Activated naive CD4-positive, alpha-beta T cell treated with anti-CD3 and anti-CD28 coated beads, Interleukin-2, amount 50 U/mL, for 16 hours (primary cell): ENCODE measurements around the gene S1PR2.
"Not testable (repeated sequence)": the region's sequence is repeated elsewhere in the genome, so short reads cannot be mapped to it uniquely, and the experiment has no call there.

Experiments used
- DNase-seq: peaks from one replicate; pipeline ENCODE4 v3.0.0-alpha.2; 2020

S1PR2 gene

GRCh38 chr19:10252707-10253106 lies 21.6 kb upstream of the S1PR2 start:
- DNase-seq: no peak

GRCh38 chr19:10251792-10252694 lies 20.9 kb upstream of the S1PR2 start, which contains the start of gene MRPL4:
MRPL4 (plus strand) TSS chr19:10252214; CDS start chr19:10252254, 40 bp downstream.
- DNase-seq: peak; percentile 97

GRCh38 chr19:10246511-10246910 lies 15.4 kb upstream of the S1PR2 start:
- DNase-seq: no peak

GRCh38 chr19:10245189-10245939 lies 14.2 kb upstream of the S1PR2 start:
- DNase-seq: no peak

GRCh38 chr19:10243606-10244005 lies 12.5 kb upstream of the S1PR2 start:
- no peak for DNase-seq

GRCh38 chr19:10241826-10242449 lies 10.8 kb upstream of the S1PR2 start:
- DNase-seq: not testable (repeated sequence)

- DNase-seq: no peak
These were observed 7.1 kb upstream of the S1PR2 start for GRCh38 chr19:10238172-10238783.

GRCh38 chr19:10237702-10238101 lies 6.6 kb upstream of the S1PR2 start:
- no peak for DNase-seq

GRCh38 chr19:10235409-10235808 lies 4.3 kb upstream of the S1PR2 start:
- not testable (repeated sequence) for DNase-seq

GRCh38 chr19:10235003-10235402 lies 3.9 kb upstream of the S1PR2 start:
- no peak for DNase-seq

GRCh38 chr19:10233946-10234345 lies 2.8 kb upstream of the S1PR2 start:
- DNase-seq: no peak

GRCh38 chr19:10231612-10232228 lies 589 bp upstream of the S1PR2 start:
- DNase-seq: no peak

GRCh38 chr19:10230173-10230860 lies 814 bp downstream of the S1PR2 start:
- DNase-seq: peak; percentile 79

GRCh38 chr19:10228920-10229319 lies 2.2 kb downstream of the S1PR2 start:
- DNase-seq: peak; percentile 41

GRCh38 chr19:10228393-10228792 lies 2.7 kb downstream of the S1PR2 start:
- no peak for DNase-seq

- no peak for DNase-seq
These were observed 3.8 kb downstream of the S1PR2 start for GRCh38 chr19:10227026-10227971.

- no peak for DNase-seq
These were observed 4.6 kb downstream of the S1PR2 start for GRCh38 chr19:10226376-10227025.

- DNase-seq: no peak
These were observed 5.1 kb downstream of the S1PR2 start for GRCh38 chr19:10226021-10226375.

GRCh38 chr19:10224337-10224736 lies 6.8 kb downstream of the S1PR2 start:
- no peak for DNase-seq
